ENCODE results near the gene IGIP.

The IGIP gene

GRCh38 chr5:140125637-140126036 is at the start of gene IGIP:
Gene IGIP, plus strand, starts transcription at chr5:140125937. Its CDS starts 2,540 bp downstream, at chr5:140128477.
- Histone ChIP-seq H3K4me3 (ENCODE audit: low read depth, low read length) (no peak within 1 kb of the TSS), H3K36me3 (ENCODE audit: control insufficient read depth, insufficient read depth, low read length) (no peaks in the 10 kb centered on the region), H3K27me3 (ENCODE audit: control insufficient read depth, insufficient read depth, low read length) (no peaks in the 10 kb centered on the region)

DNA sequence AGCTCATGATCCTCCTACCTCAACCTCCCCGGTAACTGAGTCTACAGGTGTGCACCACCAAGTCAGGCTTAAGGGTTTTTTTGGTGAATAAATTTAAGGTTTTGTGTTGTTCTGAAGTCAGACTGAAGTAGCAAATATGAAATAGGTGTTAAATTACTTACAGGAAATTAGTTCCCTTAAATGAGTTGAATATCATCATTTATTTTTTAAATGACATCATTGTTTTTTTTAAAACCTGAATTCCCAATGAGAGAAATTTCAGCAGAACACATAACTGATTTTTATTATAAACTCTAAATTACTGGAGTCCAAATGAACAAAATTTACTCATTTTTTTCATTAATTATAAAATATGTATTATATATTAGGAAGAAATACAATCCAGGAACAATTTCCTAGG is 49.6 kb upstream of the IGIP start:
- Histone ChIP-seq H3K9ac (ENCODE audit: low read depth, low read length) (no peak overlapping the region), H3K27me3 (ENCODE audit: control insufficient read depth, insufficient read depth, low read length) (no peaks in the 10 kb centered on the region; the same call in 1 of the 2 replicates), H3K9me3 (ENCODE audit: control insufficient read depth, insufficient read depth, low read length) (no peaks in the 10 kb centered on the region), H3K36me3 (ENCODE audit: control insufficient read depth, insufficient read depth, low read length) (no peaks in the 10 kb centered on the region), H3K27ac (ENCODE audit: low read depth, low read length) (no peak overlapping the region), H3K4me1 (ENCODE audit: control insufficient read depth, insufficient read depth, low read length) (no peaks in the 10 kb centered on the region), H3K4me3 (ENCODE audit: low read depth, low read length) (no peak overlapping the region)

More at GRCh38 chr5:140125637-140126036, at the start of gene IGIP:
- Histone ChIP-seq H3K9me3 (ENCODE audit: control insufficient read depth, insufficient read depth, low read length) (no peaks in the 10 kb centered on the region), H3K4me1 (ENCODE audit: control insufficient read depth, insufficient read depth, low read length) (no peaks in the 10 kb centered on the region), H3K9ac (ENCODE audit: low read depth, low read length) (no peak within 1 kb of the TSS), H3K27ac (ENCODE audit: low read depth, low read length) (no peak within 1 kb of the TSS)

DNA sequence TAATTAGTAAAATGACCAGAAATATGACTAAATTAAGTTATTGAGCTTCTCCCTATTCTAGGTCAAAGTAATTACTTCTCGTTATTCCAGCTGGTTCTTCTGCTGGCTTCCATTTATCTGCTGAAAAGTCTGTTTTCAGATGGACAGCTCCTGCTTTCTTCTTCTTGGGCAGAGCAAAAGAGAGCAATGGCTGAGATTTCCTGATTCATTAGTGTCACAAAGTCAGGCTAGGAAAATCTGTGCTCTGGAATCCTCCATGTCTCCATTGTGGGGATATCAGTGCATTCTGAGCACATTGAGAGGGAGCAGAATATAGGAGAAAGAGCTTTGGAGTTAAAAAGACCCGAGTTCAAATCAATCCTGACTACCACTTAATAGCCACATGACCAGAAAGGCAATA is 48.9 kb upstream of the IGIP start:
- H3K4me1 ChIP-seq (ENCODE audit: control insufficient read depth, insufficient read depth, low read length) = no peaks in the 10 kb centered on the region
- no peak overlapping the region for H3K27ac ChIP-seq (ENCODE audit: low read depth, low read length)
- H3K36me3 ChIP-seq (ENCODE audit: control insufficient read depth, insufficient read depth, low read length) = no peaks in the 10 kb centered on the region
- H3K9me3 ChIP-seq (ENCODE audit: control insufficient read depth, insufficient read depth, low read length) = no peaks in the 10 kb centered on the region
- no peaks in the 10 kb centered on the region; the same call in 1 of the 2 replicates for H3K27me3 ChIP-seq (ENCODE audit: control insufficient read depth, insufficient read depth, low read length)
- no peak overlapping the region for H3K4me3 ChIP-seq (ENCODE audit: low read depth, low read length)
- H3K9ac ChIP-seq (ENCODE audit: low read depth, low read length) = no peak overlapping the region

DNA sequence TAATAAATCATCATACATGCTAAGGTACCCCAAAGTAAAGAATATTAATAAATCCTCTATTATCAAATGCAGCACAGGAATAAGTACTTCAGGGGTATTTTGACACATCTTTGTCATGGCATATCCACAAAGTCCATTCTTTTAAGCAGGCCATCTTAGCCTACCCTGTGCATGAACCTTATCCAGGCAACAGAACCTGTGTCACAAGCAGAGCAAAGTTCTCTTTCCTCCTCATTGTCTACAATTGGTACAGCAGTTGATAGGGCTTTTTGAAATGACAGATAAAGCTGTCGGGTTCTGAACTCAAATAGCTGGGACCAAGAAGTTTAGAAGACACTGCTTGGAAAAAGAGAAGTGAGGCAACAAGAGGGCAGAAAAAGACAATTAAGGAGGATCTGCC is 42.6 kb upstream of the IGIP start:
- Histone ChIP-seq H3K36me3 (ENCODE audit: control insufficient read depth, insufficient read depth, low read length) (no peaks in the 10 kb centered on the region), H3K4me1 (ENCODE audit: control insufficient read depth, insufficient read depth, low read length) (peaks cover 8% of the 10 kb centered on the region; the same call in 1 of the 2 replicates), H3K27me3 (ENCODE audit: control insufficient read depth, insufficient read depth, low read length) (peaks cover 7% of the 10 kb centered on the region), H3K9ac (ENCODE audit: low read depth, low read length) (no peak overlapping the region), H3K9me3 (ENCODE audit: control insufficient read depth, insufficient read depth, low read length) (no peaks in the 10 kb centered on the region), H3K27ac (ENCODE audit: low read depth, low read length) (no peak overlapping the region), H3K4me3 (ENCODE audit: low read depth, low read length) (no peak overlapping the region)

DNA sequence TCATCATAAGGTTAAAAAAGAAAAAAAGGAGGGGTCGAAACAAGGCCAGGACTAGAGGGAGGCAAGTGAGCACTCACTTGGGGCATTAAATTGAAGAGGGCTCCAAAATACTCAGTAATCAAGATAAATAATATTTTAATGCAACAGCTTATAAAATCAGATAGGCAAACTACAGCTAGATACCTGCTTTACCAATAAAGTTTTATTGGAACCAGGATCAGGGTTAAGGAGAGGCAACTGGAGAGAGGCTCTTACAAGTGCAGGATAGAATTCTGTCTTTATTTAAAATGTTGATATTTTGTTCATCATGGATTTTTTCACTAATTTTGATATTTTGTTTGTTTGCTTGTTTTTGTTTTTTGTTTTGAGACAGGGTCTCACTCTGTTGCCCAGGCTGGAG is 42.1 kb upstream of the IGIP start:
- no peak overlapping the region for H3K4me3 ChIP-seq (ENCODE audit: low read depth, low read length)
- peaks cover 7% of the 10 kb centered on the region for H3K27me3 ChIP-seq (ENCODE audit: control insufficient read depth, insufficient read depth, low read length)

GRCh38 chr5:140084541-140084940 is 41.2 kb upstream of the IGIP start:
- Histone ChIP-seq H3K9me3 (ENCODE audit: control insufficient read depth, insufficient read depth, low read length) (no peaks in the 10 kb centered on the region), H3K36me3 (ENCODE audit: control insufficient read depth, insufficient read depth, low read length) (no peaks in the 10 kb centered on the region), H3K4me1 (ENCODE audit: control insufficient read depth, insufficient read depth, low read length) (peaks cover 8% of the 10 kb centered on the region; the same call in 1 of the 2 replicates), H3K27ac (ENCODE audit: low read depth, low read length) (no peak overlapping the region), H3K27me3 (ENCODE audit: control insufficient read depth, insufficient read depth, low read length) (peaks cover 7% of the 10 kb centered on the region), H3K9ac (ENCODE audit: low read depth, low read length) (no peak overlapping the region), H3K4me3 (ENCODE audit: low read depth, low read length) (no peak overlapping the region)

More for the DNA sequence above, 42.1 kb upstream of the IGIP start:
- H3K9me3 ChIP-seq (ENCODE audit: control insufficient read depth, insufficient read depth, low read length) = no peaks in the 10 kb centered on the region
- H3K4me1 ChIP-seq (ENCODE audit: control insufficient read depth, insufficient read depth, low read length) = peaks cover 8% of the 10 kb centered on the region; the same call in 1 of the 2 replicates
- H3K9ac ChIP-seq (ENCODE audit: low read depth, low read length) = no peak overlapping the region
- no peaks in the 10 kb centered on the region for H3K36me3 ChIP-seq (ENCODE audit: control insufficient read depth, insufficient read depth, low read length)
- H3K27ac ChIP-seq (ENCODE audit: low read depth, low read length) = no peak overlapping the region

- H3K27me3 ChIP-seq (ENCODE audit: control insufficient read depth, insufficient read depth, low read length) = no peaks in the 10 kb centered on the region
- H3K9me3 ChIP-seq (ENCODE audit: control insufficient read depth, insufficient read depth, low read length) = no peaks in the 10 kb centered on the region
- H3K9ac ChIP-seq (ENCODE audit: low read depth, low read length) = no peak overlapping the region
- H3K36me3 ChIP-seq (ENCODE audit: control insufficient read depth, insufficient read depth, low read length) = no peaks in the 10 kb centered on the region
- no peaks in the 10 kb centered on the region for H3K4me1 ChIP-seq (ENCODE audit: control insufficient read depth, insufficient read depth, low read length)
- H3K27ac ChIP-seq (ENCODE audit: low read depth, low read length) = no peak overlapping the region
- H3K4me3 ChIP-seq (ENCODE audit: low read depth, low read length) = no peak overlapping the region
These were observed 35.5 kb upstream of the IGIP start for GRCh38 chr5:140090251-140090650.

DNA sequence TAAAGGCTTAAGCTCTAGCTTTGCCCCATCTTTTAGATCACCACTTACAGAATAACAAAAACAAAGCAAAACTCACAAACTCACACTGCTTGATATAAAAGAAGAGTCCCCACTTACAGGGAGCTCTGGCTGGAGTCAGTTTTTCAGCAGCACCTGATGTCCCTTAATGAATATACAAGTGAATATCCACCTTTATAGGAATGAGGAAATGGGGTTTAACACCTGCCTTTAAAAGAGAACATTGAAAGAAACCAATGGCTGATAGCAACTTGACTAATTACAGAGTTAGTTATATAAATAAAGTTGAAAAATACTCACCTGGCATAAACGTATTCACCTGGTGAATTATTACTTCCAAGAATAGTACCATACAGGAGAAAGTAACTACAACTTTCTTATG is 32.6 kb upstream of the IGIP start:
- Histone ChIP-seq H3K9ac (ENCODE audit: low read depth, low read length) (no peak overlapping the region), H3K9me3 (ENCODE audit: control insufficient read depth, insufficient read depth, low read length) (no peaks in the 10 kb centered on the region), H3K4me1 (ENCODE audit: control insufficient read depth, insufficient read depth, low read length) (no peaks in the 10 kb centered on the region), H3K27ac (ENCODE audit: low read depth, low read length) (no peak overlapping the region), H3K36me3 (ENCODE audit: control insufficient read depth, insufficient read depth, low read length) (no peaks in the 10 kb centered on the region), H3K4me3 (ENCODE audit: low read depth, low read length) (no peak overlapping the region), H3K27me3 (ENCODE audit: control insufficient read depth, insufficient read depth, low read length) (no peaks in the 10 kb centered on the region; the same call in 1 of the 2 replicates)

DNA sequence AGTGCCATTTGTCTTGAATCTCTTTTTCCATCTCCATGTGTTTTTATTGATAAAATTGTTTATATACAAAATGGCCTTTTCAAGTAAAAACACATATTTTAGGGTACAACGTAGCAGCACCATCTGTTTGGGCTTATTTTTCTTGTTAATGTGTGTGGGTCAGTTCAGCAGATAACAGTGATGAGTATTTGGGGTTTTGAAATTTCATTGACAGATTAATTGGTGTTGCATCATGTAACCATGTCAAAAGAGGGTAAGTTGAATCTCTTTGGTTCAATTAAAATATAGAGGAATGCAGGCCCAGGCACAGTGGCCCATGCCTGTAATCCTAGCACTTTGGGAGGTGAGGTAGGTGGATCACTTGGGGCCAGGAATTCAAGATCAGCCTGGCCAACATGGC is 31.9 kb upstream of the IGIP start:
- Histone ChIP-seq H3K27ac (ENCODE audit: low read depth, low read length) (no peak overlapping the region), H3K27me3 (ENCODE audit: control insufficient read depth, insufficient read depth, low read length) (no peaks in the 10 kb centered on the region; the same call in 1 of the 2 replicates), H3K9ac (ENCODE audit: low read depth, low read length) (no peak overlapping the region), H3K4me1 (ENCODE audit: control insufficient read depth, insufficient read depth, low read length) (no peaks in the 10 kb centered on the region), H3K4me3 (ENCODE audit: low read depth, low read length) (no peak overlapping the region), H3K9me3 (ENCODE audit: control insufficient read depth, insufficient read depth, low read length) (no peaks in the 10 kb centered on the region), H3K36me3 (ENCODE audit: control insufficient read depth, insufficient read depth, low read length) (no peaks in the 10 kb centered on the region)

DNA sequence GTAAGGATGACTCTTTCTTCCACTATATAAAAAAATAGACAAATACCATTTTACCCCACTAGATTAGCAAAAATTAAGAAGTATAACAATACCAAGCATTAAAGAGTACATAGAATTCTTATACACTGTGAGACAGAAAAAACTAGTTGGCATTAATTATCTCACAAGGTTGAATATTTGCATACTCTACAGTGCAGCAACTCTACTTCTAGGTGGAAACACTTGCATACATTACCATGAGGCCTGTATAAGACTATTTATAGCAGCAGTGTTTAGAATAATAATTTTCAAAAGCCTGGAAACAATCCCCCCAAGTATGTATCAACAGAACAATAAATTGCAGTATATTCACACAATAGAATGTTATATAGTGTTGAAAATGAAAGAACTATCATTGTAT is 30.8 kb upstream of the IGIP start:
- H3K9ac ChIP-seq (ENCODE audit: low read depth, low read length) = no peak overlapping the region
- H3K27me3 ChIP-seq (ENCODE audit: control insufficient read depth, insufficient read depth, low read length) = no peaks in the 10 kb centered on the region; the same call in 1 of the 2 replicates
- no peaks in the 10 kb centered on the region for H3K36me3 ChIP-seq (ENCODE audit: control insufficient read depth, insufficient read depth, low read length)
- H3K4me1 ChIP-seq (ENCODE audit: control insufficient read depth, insufficient read depth, low read length) = no peaks in the 10 kb centered on the region
- H3K4me3 ChIP-seq (ENCODE audit: low read depth, low read length) = no peak overlapping the region
- no peak overlapping the region for H3K27ac ChIP-seq (ENCODE audit: low read depth, low read length)
- no peaks in the 10 kb centered on the region for H3K9me3 ChIP-seq (ENCODE audit: control insufficient read depth, insufficient read depth, low read length)

- Histone ChIP-seq H3K4me3 (ENCODE audit: low read depth, low read length) (no peak overlapping the region), H3K36me3 (ENCODE audit: control insufficient read depth, insufficient read depth, low read length) (no peaks in the 10 kb centered on the region), H3K27ac (ENCODE audit: low read depth, low read length) (no peak overlapping the region), H3K27me3 (ENCODE audit: control insufficient read depth, insufficient read depth, low read length) (peaks cover 49% of the 10 kb centered on the region), H3K9ac (ENCODE audit: low read depth, low read length) (no peak overlapping the region), H3K9me3 (ENCODE audit: control insufficient read depth, insufficient read depth, low read length) (no peaks in the 10 kb centered on the region), H3K4me1 (ENCODE audit: control insufficient read depth, insufficient read depth, low read length) (no peaks in the 10 kb centered on the region)
These were observed 24.6 kb upstream of the IGIP start for GRCh38 chr5:140101179-140101578.

DNA sequence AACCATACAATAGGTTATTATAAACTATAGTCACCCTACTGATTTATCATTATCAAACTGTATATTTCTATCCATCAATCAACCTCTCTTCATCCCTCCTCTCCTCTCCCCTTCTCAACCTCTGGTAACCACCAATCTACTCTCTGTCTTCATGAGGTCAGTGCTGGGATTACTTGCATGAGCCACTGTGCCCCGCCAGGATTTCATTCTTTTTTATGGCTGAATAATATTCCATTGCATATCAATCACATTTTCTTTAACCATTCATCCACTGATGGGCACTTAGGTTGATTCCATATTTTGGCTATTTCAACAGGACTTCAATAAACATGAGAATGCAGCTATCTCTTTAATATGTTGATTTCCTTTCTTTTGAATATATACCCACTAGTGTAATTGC is 22.6 kb upstream of the IGIP start:
- H3K4me1 ChIP-seq (ENCODE audit: control insufficient read depth, insufficient read depth, low read length) = peaks cover 7% of the 10 kb centered on the region; the same call in 1 of the 2 replicates
- peaks cover 59% of the 10 kb centered on the region for H3K27me3 ChIP-seq (ENCODE audit: control insufficient read depth, insufficient read depth, low read length)
- H3K36me3 ChIP-seq (ENCODE audit: control insufficient read depth, insufficient read depth, low read length) = no peaks in the 10 kb centered on the region
- H3K9ac ChIP-seq (ENCODE audit: low read depth, low read length) = no peak overlapping the region
- no peaks in the 10 kb centered on the region for H3K9me3 ChIP-seq (ENCODE audit: control insufficient read depth, insufficient read depth, low read length)
- no peak overlapping the region for H3K4me3 ChIP-seq (ENCODE audit: low read depth, low read length)
- no peak overlapping the region for H3K27ac ChIP-seq (ENCODE audit: low read depth, low read length)

Measured in HUES48 (cell line).